A673 (cell line): Measurements from ENCODE around the gene EIF3L.

Experiments
- EZH2 ChIP-seq: fragments of 200-600 bp; sonication (generic); IDR thresholded peaks from 2 replicates; pipeline ENCODE4 v1.6.1; 2017; ENCODE audit warnings: borderline replicate concordance, low read depth, mild to moderate bottlenecking, mixed read lengths, antibody characterized with exemption, low read length; ENCODE audit not compliant: poor library complexity, severe bottlenecking
- TF ChIP-seq, protein P1 (sequence below): fragments of 300-800, 200-600 bp; sonication (generic); conservative IDR thresholded peaks from 2 replicates; pipeline ENCODE4 v1.5.1; 2017; ENCODE audit warnings: low read depth, mild to moderate bottlenecking, antibody characterized with exemption, low read length, moderate library complexity, mixed read lengths

DNA sequence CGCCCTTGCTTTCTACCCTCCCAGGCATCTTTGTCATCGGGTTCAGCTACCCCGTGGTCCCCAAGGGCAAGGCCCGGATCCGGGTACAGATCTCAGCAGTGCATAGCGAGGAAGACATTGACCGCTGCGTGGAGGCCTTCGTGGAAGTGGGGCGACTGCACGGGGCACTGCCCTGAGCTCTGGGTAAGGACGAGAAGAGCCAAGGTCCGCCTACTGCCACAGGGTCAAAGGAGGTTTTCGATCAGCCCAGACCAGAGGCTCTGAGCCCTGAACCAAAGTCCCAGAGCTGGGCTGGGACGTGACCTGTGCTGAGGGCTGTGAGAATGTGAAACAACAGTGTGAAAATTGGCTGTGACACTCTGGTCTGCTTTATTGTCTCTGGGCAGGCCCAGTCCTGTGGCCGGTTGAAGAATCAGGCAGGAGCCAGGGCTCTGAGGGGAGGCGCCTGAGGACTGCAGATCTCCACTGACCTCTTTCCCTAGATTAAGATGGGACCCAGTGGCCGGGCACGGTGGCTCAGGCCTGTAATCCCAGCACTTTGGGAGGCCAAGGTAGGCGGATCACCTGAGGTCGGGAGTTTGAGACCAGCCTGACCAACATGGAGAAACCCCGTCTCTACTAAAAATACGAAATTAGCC lies 32.6 kb upstream of the EIF3L start:
- TF ChIP-seq, protein P1, sequence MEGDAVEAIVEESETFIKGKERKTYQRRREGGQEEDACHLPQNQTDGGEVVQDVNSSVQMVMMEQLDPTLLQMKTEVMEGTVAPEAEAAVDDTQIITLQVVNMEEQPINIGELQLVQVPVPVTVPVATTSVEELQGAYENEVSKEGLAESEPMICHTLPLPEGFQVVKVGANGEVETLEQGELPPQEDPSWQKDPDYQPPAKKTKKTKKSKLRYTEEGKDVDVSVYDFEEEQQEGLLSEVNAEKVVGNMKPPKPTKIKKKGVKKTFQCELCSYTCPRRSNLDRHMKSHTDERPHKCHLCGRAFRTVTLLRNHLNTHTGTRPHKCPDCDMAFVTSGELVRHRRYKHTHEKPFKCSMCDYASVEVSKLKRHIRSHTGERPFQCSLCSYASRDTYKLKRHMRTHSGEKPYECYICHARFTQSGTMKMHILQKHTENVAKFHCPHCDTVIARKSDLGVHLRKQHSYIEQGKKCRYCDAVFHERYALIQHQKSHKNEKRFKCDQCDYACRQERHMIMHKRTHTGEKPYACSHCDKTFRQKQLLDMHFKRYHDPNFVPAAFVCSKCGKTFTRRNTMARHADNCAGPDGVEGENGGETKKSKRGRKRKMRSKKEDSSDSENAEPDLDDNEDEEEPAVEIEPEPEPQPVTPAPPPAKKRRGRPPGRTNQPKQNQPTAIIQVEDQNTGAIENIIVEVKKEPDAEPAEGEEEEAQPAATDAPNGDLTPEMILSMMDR: no peak
- no peak for TF ChIP-seq EZH2
